HG03469 (cell line): ENCODE results near the gene EYA4.

Source experiments
- ATAC-seq: cut with Tn5 transposase; IDR thresholded peaks from one replicate; pipeline ENCODE4 v1.9.1; 2021; ENCODE audit warnings: mild to moderate bottlenecking, moderate library complexity, moderate number of reproducible peaks; ENCODE audit not compliant: unreplicated experiment

The EYA4 gene

GRCh38 chr6:133340557-133340956 lies 99.4 kb downstream of the EYA4 start:
- ATAC-seq, result no peak

GRCh38 chr6:133341607-133342158 lies 100.5 kb downstream of the EYA4 start:
- ATAC-seq, result no peak

- no peak for ATAC-seq
Measured at GRCh38 chr6:133343220-133343619, 102.1 kb downstream of the EYA4 start.

GRCh38 chr6:133348846-133349245 lies 107.7 kb downstream of the EYA4 start:
- no peak for ATAC-seq

GRCh38 chr6:133350928-133351327 lies 109.8 kb downstream of the EYA4 start:
- no peak for ATAC-seq

- ATAC-seq, result no peak
Measured at GRCh38 chr6:133352046-133352445, 110.9 kb downstream of the EYA4 start.

GRCh38 chr6:133353061-133353460 lies 111.9 kb downstream of the EYA4 start:
- ATAC-seq, result no peak

GRCh38 chr6:133355922-133356321 lies 114.8 kb downstream of the EYA4 start:
- no peak for ATAC-seq

GRCh38 chr6:133358574-133359150 lies 117.5 kb downstream of the EYA4 start:
- ATAC-seq, result no peak

- ATAC-seq, result no peak
Measured at GRCh38 chr6:133359256-133359655, 118.1 kb downstream of the EYA4 start.

- no peak for ATAC-seq
Measured at GRCh38 chr6:133359760-133360159, 118.6 kb downstream of the EYA4 start.

GRCh38 chr6:133360194-133360593 lies 119.0 kb downstream of the EYA4 start:
- no peak for ATAC-seq

- ATAC-seq, result no peak
Measured at GRCh38 chr6:133362813-133363212, 121.7 kb downstream of the EYA4 start.

GRCh38 chr6:133368664-133369063 lies 127.5 kb downstream of the EYA4 start:
- ATAC-seq, result no peak

GRCh38 chr6:133369773-133370272 lies 128.7 kb downstream of the EYA4 start:
- ATAC-seq, result no peak

GRCh38 chr6:133376743-133377142 lies 135.6 kb downstream of the EYA4 start:
- no peak for ATAC-seq

- no peak for ATAC-seq
Measured at GRCh38 chr6:133377219-133377618, 136.1 kb downstream of the EYA4 start.

GRCh38 chr6:133380047-133380446 lies 138.9 kb downstream of the EYA4 start:
- no peak for ATAC-seq

GRCh38 chr6:133380723-133381122 lies 139.6 kb downstream of the EYA4 start:
- no peak for ATAC-seq

- ATAC-seq, result no peak
Measured at GRCh38 chr6:133388731-133389130, 147.6 kb downstream of the EYA4 start.

GRCh38 chr6:133390168-133390567 lies 149.0 kb downstream of the EYA4 start:
- ATAC-seq, result no peak

GRCh38 chr6:133392015-133392414 lies 150.9 kb downstream of the EYA4 start:
- no peak for ATAC-seq

- no peak for ATAC-seq
Measured at GRCh38 chr6:133392641-133393040, 151.5 kb downstream of the EYA4 start.
